HL-60 (cell line): ENCODE measurements around the gene FBXO2.

ENCODE experiments used
- CTCF ChIP-seq: IDR thresholded peaks from one replicate; pipeline ENCODE4 v1.5.1; 2011; ENCODE audit warnings: low read length, control low read depth, inconsistent platforms; ENCODE audit not compliant: insufficient read depth
- POLR2AphosphoS5 ChIP-seq: IDR thresholded peaks from 2 replicates; pipeline ENCODE4 v1.6.1; 2012; ENCODE audit warnings: low read depth

- TF ChIP-seq CTCF (no peak), POLR2AphosphoS5 (no peak)
These were observed 43.1 kb upstream of the FBXO2 start for GRCh38 chr1:11697188-11697892.
